Measurements from ENCODE around the gene RALGPS1. TPM values are rescaled to one million over a fixed set of nuclear protein-coding genes. Genes with fewer than 3 reads are reported as not detected.
A peak's percentile ranks its signal among the peaks of the same experiment; 100 is the strongest.

Gene RALGPS1
- total RNA-seq, 1 experiment from 2014 or later: 2.2 TPM

- no peak for DNase-seq (ENCODE audit: low spot score)
Measured at GRCh38 chr9:127051881-127052595, 137.5 kb downstream of the RALGPS1 start.

DNA sequence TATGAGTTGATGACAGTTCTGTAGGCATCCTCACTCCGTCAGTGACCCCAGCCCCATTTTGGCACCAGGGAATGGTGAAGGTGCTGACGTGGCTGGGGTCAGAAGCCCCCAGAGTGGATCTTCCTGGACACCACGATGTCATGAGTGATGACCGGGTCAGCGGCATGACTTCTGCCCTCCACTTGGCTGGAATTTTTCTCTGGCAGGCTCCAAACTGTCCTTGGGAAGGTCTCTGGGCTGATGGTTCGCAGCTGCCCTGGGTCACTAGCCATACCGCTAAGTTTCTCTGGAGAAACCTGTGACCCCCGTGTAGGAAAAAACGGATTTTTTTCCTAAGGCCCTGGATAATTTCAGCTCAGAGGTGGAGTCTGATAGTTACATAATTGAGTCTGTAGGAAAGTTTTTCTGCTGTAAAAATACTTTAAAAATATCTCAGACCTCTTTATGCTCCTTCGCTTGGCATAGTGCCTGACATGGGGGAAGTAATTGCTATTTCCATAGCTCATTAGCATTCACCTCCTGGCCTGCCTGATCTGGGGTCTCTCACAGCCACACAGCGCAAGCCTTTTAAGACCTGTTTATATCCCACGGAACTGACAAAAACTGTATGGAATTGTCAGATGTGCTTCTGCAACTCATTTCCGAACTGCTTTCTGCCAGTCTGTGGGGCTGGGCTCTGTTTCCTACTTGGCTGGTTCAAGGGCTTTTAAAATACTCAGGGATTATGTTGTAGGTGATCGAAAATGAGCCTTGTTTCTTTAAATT, 138.7 kb downstream of the RALGPS1 start:
- DNase-seq (ENCODE audit: low spot score): no peak

GRCh38 chr9:127053960-127054359, 139.4 kb downstream of the RALGPS1 start:
- no peak for DNase-seq (ENCODE audit: low spot score)

DNA sequence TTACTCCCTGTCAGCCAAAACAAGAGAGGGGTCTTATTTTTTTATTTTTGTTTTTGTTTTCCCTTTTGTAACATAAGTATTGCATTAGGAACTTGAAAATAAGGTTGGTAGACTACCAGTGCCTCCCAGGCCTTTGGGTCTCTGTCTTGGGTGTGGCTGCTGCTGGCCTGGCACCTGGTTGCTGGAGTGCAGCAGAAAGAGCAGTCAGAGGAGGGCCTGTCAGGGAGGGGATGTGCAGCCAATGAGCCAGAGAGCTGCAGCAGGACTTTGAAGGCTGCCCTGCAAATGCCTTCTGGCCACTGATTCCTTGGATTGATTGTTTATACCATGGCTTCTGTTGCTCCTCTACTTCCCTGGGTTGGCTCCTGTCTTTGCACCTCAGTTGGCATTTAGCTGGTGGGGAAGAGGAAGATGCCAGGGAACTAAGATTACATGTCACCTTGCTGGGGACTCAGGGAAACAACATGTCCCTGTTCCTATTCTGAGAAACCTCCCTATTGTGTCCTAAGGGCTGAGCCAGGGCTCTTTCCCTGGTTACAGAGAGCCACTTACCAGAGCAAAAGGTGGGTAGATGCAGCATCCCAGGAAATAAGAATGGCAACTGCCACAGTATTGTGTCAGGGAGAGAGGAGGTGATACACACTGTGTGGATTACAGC, 141.3 kb downstream of the RALGPS1 start:
- no peak for DNase-seq (ENCODE audit: low spot score)

DNA sequence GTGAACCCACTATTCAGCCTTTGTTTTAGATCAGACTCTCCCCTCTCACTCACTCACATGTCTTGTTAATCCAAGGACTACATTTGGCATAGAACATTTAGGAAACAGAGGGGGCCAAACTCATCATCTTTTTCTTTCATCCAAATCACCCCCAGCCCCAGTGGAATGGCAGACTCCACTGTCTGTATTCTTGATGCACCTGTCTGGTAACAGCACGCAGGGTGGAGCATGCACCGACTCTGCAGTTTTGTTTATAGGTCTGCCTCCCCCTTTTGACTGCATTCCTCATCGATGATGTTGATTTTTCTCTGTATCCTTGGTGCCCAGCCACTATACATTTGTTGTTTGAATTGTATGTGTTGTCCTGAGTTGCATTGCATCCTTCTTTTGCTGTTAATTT, 141.9 kb downstream of the RALGPS1 start:
- DNase-seq (ENCODE audit: low spot score): no peak

GRCh38 chr9:127058011-127058644, 143.5 kb downstream of the RALGPS1 start:
- DNase-seq (ENCODE audit: low spot score): no peak

GRCh38 chr9:127058645-127059021, 144.1 kb downstream of the RALGPS1 start:
- DNase-seq (ENCODE audit: low spot score): no peak

- DNase-seq (ENCODE audit: low spot score): no peak
Measured at GRCh38 chr9:127059030-127059429, 144.4 kb downstream of the RALGPS1 start.

GRCh38 chr9:127059765-127060361, 145.3 kb downstream of the RALGPS1 start:
- DNase-seq (ENCODE audit: low spot score): no peak

DNA sequence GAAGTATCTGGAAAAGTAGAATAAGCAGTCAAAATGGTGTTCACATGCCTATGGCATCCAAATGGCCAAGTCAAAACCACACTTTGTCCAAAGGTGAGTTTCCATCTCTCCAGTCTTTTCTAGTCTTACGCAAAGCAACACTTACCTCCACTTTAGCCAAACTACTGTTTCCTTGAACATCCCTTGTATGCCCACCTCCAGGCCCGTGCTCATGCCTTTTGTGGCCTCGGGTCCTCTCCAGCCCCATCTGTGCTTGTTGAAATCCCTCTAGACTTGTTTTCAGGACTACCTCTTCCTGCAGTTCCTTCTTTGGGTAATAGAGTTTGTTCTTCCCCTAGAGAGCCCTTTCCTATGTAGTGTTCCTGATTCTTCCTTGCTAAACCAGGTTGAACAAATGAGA, 146.8 kb downstream of the RALGPS1 start:
- DNase-seq (ENCODE audit: low spot score): no peak

- DNase-seq (ENCODE audit: low spot score): no peak
Measured at GRCh38 chr9:127064335-127064734, 149.8 kb downstream of the RALGPS1 start.

GRCh38 chr9:127065592-127065991, 151.0 kb downstream of the RALGPS1 start:
- DNase-seq (ENCODE audit: low spot score): no peak

- peak; percentile 34 for DNase-seq (ENCODE audit: low spot score)
Measured at GRCh38 chr9:127066060-127066850, 151.7 kb downstream of the RALGPS1 start.

DNA sequence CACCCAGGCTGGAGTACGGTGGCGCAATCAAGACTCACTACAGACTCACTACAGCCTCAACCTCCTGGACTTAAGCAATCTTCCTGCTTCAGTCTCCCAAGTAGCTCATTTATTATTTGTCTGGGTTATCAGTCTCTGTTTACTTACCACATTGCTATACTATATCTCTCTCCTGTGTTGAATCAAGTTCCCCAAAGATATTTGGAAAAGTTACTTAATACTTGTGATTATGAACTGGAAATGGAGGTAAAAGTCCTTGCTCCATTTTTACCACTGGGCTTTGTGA, 152.2 kb downstream of the RALGPS1 start:
- peak; percentile 39 for DNase-seq (ENCODE audit: low spot score)

GRCh38 chr9:127067603-127068220, 153.1 kb downstream of the RALGPS1 start:
- no peak for DNase-seq (ENCODE audit: low spot score)

DNA sequence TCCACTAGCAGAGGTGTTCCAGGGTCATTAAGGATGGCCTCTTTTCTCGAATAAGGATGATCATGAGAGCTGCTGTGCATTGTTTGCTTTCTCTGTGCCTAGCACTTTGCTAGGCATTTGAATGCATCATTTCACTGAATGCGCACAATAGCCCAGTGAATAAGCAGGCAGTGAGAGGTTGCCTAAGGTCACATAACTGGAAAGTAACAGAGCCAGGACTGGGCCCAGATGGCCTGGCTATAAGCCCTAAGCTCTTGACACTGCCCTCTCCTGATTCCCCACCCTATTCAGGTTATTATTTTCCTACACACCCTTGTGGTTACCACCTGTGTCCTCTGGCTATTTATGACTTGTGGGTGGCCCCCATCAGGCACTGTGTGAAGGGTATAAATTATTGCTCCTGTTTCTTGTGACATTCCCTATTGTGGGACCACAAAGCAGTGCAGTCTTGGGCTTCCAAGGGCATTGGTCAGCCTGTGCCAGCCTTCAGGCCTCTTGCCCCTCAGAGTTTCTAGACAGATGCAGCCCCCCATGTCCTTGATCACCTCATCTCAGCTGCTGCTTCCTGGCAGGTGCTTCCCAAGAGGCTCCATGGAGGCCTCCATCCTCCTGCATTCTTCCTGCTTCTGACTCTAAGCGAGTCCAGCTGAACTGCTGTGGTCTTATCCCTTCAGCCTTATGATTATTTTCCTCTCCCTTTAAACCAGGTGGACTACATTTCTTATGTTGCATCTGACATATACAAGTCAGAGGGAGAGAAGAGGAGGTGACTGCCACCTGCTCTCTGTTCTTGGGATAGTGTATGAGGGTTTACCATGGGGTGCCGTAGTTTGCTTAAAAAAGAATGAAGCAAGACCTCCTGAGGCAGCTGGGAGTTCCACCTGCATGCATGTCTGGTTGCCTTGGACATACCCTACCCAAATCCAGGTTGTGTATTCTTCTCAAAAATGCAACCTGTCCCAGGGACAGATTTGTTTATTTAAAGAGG, 160.3 kb downstream of the RALGPS1 start:
- DNase-seq (ENCODE audit: low spot score): no peak

GRCh38 chr9:127075624-127076372, 161.2 kb downstream of the RALGPS1 start:
- DNase-seq (ENCODE audit: low spot score): no peak

- DNase-seq (ENCODE audit: low spot score): no peak
Measured at GRCh38 chr9:127076860-127077643, 162.5 kb downstream of the RALGPS1 start.
